PC-3 (cell line): ENCODE measurements around the gene ITGA3. TPM values are rescaled to one million over a fixed set of nuclear protein-coding genes. Genes with fewer than 3 reads are reported as not detected.

Source experiments
- ATAC-seq: fragments of 200-7000 bp; cut with Tn5 transposase; 2 replicates; pipeline ENCODE4 v1.9.1; 2020; ENCODE audit warnings: mild to moderate bottlenecking, moderate library complexity
- BruUV-seq: library from RNA; stranded (reverse); fragments of 400-500 nt; replicated peaks from 2 replicates; lab custom pipeline; 2021; lab: Mats Ljungman, UMichigan
- CTCF ChIA-PET: fragments of 300-600 bp; sonication (Branson Sonifier 250); formaldehyde crosslinking; loops from one replicate; lab custom pipeline; 2022; ENCODE audit warnings: antibody characterized with exemption; lab: Charles Lee
- POLR2A ChIA-PET: fragments of 300-600 bp; sonication (Branson Sonifier 250); formaldehyde crosslinking; loops from one replicate; lab custom pipeline; 2022; ENCODE audit warnings: antibody characterized with exemption; ENCODE audit not compliant: unreplicated experiment; lab: Charles Lee
- DNase-seq: peaks from one replicate; pipeline ENCODE4 v3.0.0-alpha.2; 2015
- H2AFZ ChIP-seq: fragments of 300-600 bp; sonication (generic); 2 replicates; pipeline ENCODE4 v1.6.0; 2016; ENCODE audit warnings: antibody characterized with exemption, low read length
- H3F3A ChIP-seq: fragments of 300-600 bp; sonication (generic); one replicate; pipeline ENCODE4 v1.6.0; 2017; ENCODE audit warnings: antibody characterized with exemption, low read length, control low read depth, mild to moderate bottlenecking; ENCODE audit not compliant: unreplicated experiment
- H3K27ac ChIP-seq: fragments of 300-600 bp; sonication (generic); 2 replicates; pipeline ENCODE4 v1.5.1; 2016; ENCODE audit warnings: mild to moderate bottlenecking, low read length
- H3K27me3 ChIP-seq: fragments of 300-600 bp; sonication (generic); 2 replicates; pipeline ENCODE4 v1.6.1; 2016; ENCODE audit warnings: low read length, mixed read lengths
- H3K36me3 ChIP-seq: fragments of 300-600 bp; sonication (generic); 2 replicates; pipeline ENCODE4 v1.6.1; 2016; ENCODE audit warnings: low read depth, mixed run types, low read length, mixed read lengths
- H3K4me1 ChIP-seq: fragments of 300-600 bp; sonication (generic); 2 replicates; pipeline ENCODE4 v1.5.1; 2016; ENCODE audit warnings: low read length; ENCODE audit not compliant: insufficient read depth
- H3K4me2 ChIP-seq: fragments of 300-600 bp; sonication (generic); 2 replicates; pipeline ENCODE4 v1.6.0; 2016; ENCODE audit warnings: low read length
- H3K4me3 ChIP-seq: fragments of 300-600 bp; sonication (generic); 2 replicates; pipeline ENCODE4 v1.5.1; 2016; ENCODE audit warnings: mild to moderate bottlenecking, low read length, mixed read lengths
- H3K79me2 ChIP-seq: fragments of 300-600 bp; sonication (generic); 2 replicates; pipeline ENCODE4 v1.6.1; 2017; ENCODE audit warnings: low read length, mixed read lengths
- H3K9ac ChIP-seq: fragments of 300-600 bp; sonication (generic); 2 replicates; pipeline ENCODE4 v1.6.0; 2016; ENCODE audit warnings: mild to moderate bottlenecking, low read length
- H3K9me2 ChIP-seq: fragments of 300-600 bp; sonication (generic); replicated peaks from 2 replicates; pipeline ENCODE4 v1.6.1; 2016; ENCODE audit warnings: mixed run types, low read length, mixed read lengths
- H3K9me3 ChIP-seq: fragments of 300-600 bp; sonication (generic); 2 replicates; pipeline ENCODE4 v1.6.1; 2016; ENCODE audit warnings: low read length, mixed read lengths
- H4K20me1 ChIP-seq: fragments of 300-600 bp; sonication (generic); 2 replicates; pipeline ENCODE4 v1.6.1; 2016; ENCODE audit warnings: low read length, mixed read lengths
- CTCF ChIP-seq: fragments of 300-600 bp; sonication (generic); conservative IDR thresholded peaks from 2 replicates; pipeline ENCODE4 v1.5.1; 2017; ENCODE audit warnings: antibody characterized with exemption, low read depth, mild to moderate bottlenecking, low read length
- EZH2 ChIP-seq: fragments of 300-600 bp; sonication (generic); IDR thresholded peaks from one replicate; pipeline ENCODE4 v1.6.1; 2017; ENCODE audit warnings: antibody characterized with exemption, mild to moderate bottlenecking, low read length; ENCODE audit not compliant: unreplicated experiment
- EZH2phosphoT487 ChIP-seq: fragments of 300-600 bp; sonication (generic); IDR thresholded peaks from 2 replicates; pipeline ENCODE4 v1.6.1; 2018; ENCODE audit warnings: mild to moderate bottlenecking, antibody characterized with exemption, low read length, borderline replicate concordance
- intact Hi-C: fragments of 100-400 bp; cut with micrococcal nuclease; formaldehyde crosslinking; loops from 2 replicates; pipeline ENCODE4 v1.9.0; 2023
- total RNA-seq: library from RNA; depleted of rRNA; stranded (reverse); fragments of >200 nt; gene quantifications from 2 replicates; pipeline ENCODE4 v1.2.3, GENCODE V29; 2014

Gene ITGA3
- total RNA-seq, 1 experiment from 2014 or later: 598 TPM

GRCh38 chr17:50123649-50124349 is 67.9 kb downstream of the ITGA3 start:
- POLR2A ChIA-PET: interaction anchor here (1.1 kb wide), 1 partner anchor 68 kb away, joined by 7 read pairs; no protein-coding TSS in a partner anchor
- Histone ChIP-seq H3K9me2 (no peaks in the 10 kb centered on the region), H3K9ac (no peak overlapping the region), H3K36me3 (no peaks in the 10 kb centered on the region), H2AFZ (peak overlapping the region; percentile 7; the same call in 1 of the 2 replicates), H3K27ac (no peak overlapping the region), H3K79me2 (no peaks in the 10 kb centered on the region), H3K4me3 (no peak overlapping the region), H3K9me3 (no peaks in the 10 kb centered on the region), H3F3A (no peaks in the 10 kb centered on the region), H3K27me3 (peaks cover 5% of the 10 kb centered on the region; the same call in 1 of the 2 replicates), H3K4me1 (no peaks in the 10 kb centered on the region), H4K20me1 (no peaks in the 10 kb centered on the region), H3K4me2 (no peak overlapping the region)
- TF ChIP-seq EZH2: no peak
- no peak for TF ChIP-seq EZH2phosphoT487
- no peak for TF ChIP-seq CTCF
- CTCF ChIA-PET: no interaction called here
- ATAC-seq: peak; percentile 61
- intact Hi-C loops: no loop called here
- BruUV-seq: no TSS peak
- DNase-seq: no peak

GRCh38 chr17:50125420-50125997 is 69.6 kb downstream of the ITGA3 start:
- Histone ChIP-seq H2AFZ (no peak overlapping the region), H3K4me3 (no peak overlapping the region), H3K27me3 (peaks cover 17% of the 10 kb centered on the region), H3K79me2 (no peaks in the 10 kb centered on the region), H3K9me3 (no peaks in the 10 kb centered on the region), H3K4me1 (peaks cover 3% of the 10 kb centered on the region; the same call in 1 of the 2 replicates), H3F3A (no peaks in the 10 kb centered on the region), H3K4me2 (no peak overlapping the region), H3K36me3 (no peaks in the 10 kb centered on the region), H3K9ac (no peak overlapping the region), H4K20me1 (no peaks in the 10 kb centered on the region), H3K27ac (no peak overlapping the region), H3K9me2 (no peaks in the 10 kb centered on the region)
- no TSS peak for BruUV-seq
- ChIA-PET CTCF (no interaction called here), POLR2A (no interaction called here)
- intact Hi-C loops: no loop called here
- TF ChIP-seq EZH2phosphoT487 (no peak), CTCF (no peak), EZH2 (no peak)
- no peak for ATAC-seq
- DNase-seq: no peak
